Panc1 (cell line): ENCODE measurements around the gene ACOX1. TPM values are rescaled to one million over a fixed set of nuclear protein-coding genes. Genes with fewer than 3 reads are reported as not detected.

Experiments used
- ATAC-seq: fragments of 200-7000 bp; cut with Tn5 transposase; 2 replicates; pipeline ENCODE4 v1.9.1; 2020; ENCODE audit warnings: mild to moderate bottlenecking, moderate library complexity
- BruUV-seq: library from RNA; stranded (reverse); fragments of 400-500 nt; replicated peaks from 2 replicates; lab custom pipeline; 2021; lab: Mats Ljungman, UMichigan
- CTCF ChIA-PET: fragments of 300-600 bp; sonication (Branson Sonifier 250); formaldehyde crosslinking; loops from one replicate; lab custom pipeline; 2022; ENCODE audit warnings: antibody characterized with exemption; lab: Charles Lee
- POLR2A ChIA-PET: fragments of 300-600 bp; sonication (Branson Sonifier 250); formaldehyde crosslinking; loops from one replicate; lab custom pipeline; 2022; ENCODE audit warnings: antibody characterized with exemption; lab: Charles Lee
- DNase-seq: peaks from one replicate; pipeline ENCODE4 v3.0.0-alpha.2; 2010; ENCODE audit warnings: low read depth, low spot score
- H3K27ac ChIP-seq: 2 replicates; pipeline ENCODE4 v1.5.1; 2011; ENCODE audit warnings: mild to moderate bottlenecking, low read length, inconsistent platforms
- H3K27me3 ChIP-seq: fragments of 200-500 bp; sonication (Bioruptor generic); 2 replicates; pipeline ENCODE4 v1.6.0; 2014; ENCODE audit warnings: low read length, inconsistent platforms; ENCODE audit not compliant: control insufficient read depth, insufficient read depth
- H3K36me3 ChIP-seq: fragments of 200-500 bp; sonication (Bioruptor generic); 2 replicates; pipeline ENCODE4 v1.5.1; 2014; ENCODE audit warnings: inconsistent platforms, mild to moderate bottlenecking, low read length, moderate library complexity; ENCODE audit not compliant: control insufficient read depth, insufficient read depth
- H3K4me1 ChIP-seq: 2 replicates; pipeline ENCODE4 v1.5.1; 2011; ENCODE audit warnings: inconsistent platforms, mild to moderate bottlenecking, low read length, moderate library complexity; ENCODE audit not compliant: control insufficient read depth, insufficient read depth
- H3K4me3 ChIP-seq, 2 experiments: 2 replicates each; pipeline ENCODE4 v1.5.1; 2011 to 2012; ENCODE audit warnings: low read depth in 2 of 2, low read length in 2 of 2, mild to moderate bottlenecking in 2 of 2, inconsistent platforms in 1 of 2, moderate library complexity in 1 of 2
- H3K9me3 ChIP-seq: fragments of 200-500 bp; sonication (Bioruptor generic); 2 replicates; pipeline ENCODE4 v1.5.1; 2014; ENCODE audit warnings: low read depth, mild to moderate bottlenecking, inconsistent platforms, low read length, moderate library complexity; ENCODE audit not compliant: control insufficient read depth, insufficient read depth
- POLR2AphosphoS5 ChIP-seq: IDR thresholded peaks from 2 replicates; pipeline ENCODE4 v1.6.1; 2012; ENCODE audit warnings: mild to moderate bottlenecking, low read depth, low read length, moderate library complexity
- SIN3A ChIP-seq: IDR thresholded peaks from 2 replicates; pipeline ENCODE4 v1.6.1; 2012; ENCODE audit warnings: low read depth, mild to moderate bottlenecking, low read length, moderate library complexity, borderline replicate concordance; ENCODE audit not compliant: insufficient read depth
- TCF7L2 ChIP-seq: IDR thresholded peaks from 2 replicates; pipeline ENCODE4 v1.6.1; 2011; ENCODE audit warnings: mild to moderate bottlenecking, low read depth, low read length, inconsistent platforms
- in situ Hi-C: cut with HindIII; loops from 2 replicates; pipeline ENCODE4 v1.10.0; 2016; ENCODE audit warnings: low sequenced_read_pairs, low pct_unique_long_range_greater_than_20kb
- intact Hi-C: fragments of 100-400 bp; cut with micrococcal nuclease; formaldehyde crosslinking; loops from one replicate; pipeline ENCODE4 v1.10.0; 2022; ENCODE audit not compliant: unreplicated experiment
- total RNA-seq: library from RNA; stranded (reverse); gene quantifications from one replicate; pipeline ENCODE4 v1.2.1, GENCODE V29; 2021; ENCODE audit not compliant: unreplicated experiment
- TF ChIP-seq, protein P1 (sequence below), 2 experiments: IDR thresholded peaks; 2 replicates each; pipeline ENCODE4 v1.6.1; 2011 to 2012; ENCODE audit warnings: low read depth in 2 of 2, control low read depth in 1 of 2, low read length in 1 of 2, mild to moderate bottlenecking in 1 of 2, moderate library complexity in 1 of 2; ENCODE audit not compliant: insufficient read depth in 1 of 2
- TF ChIP-seq, protein P2 (sequence below): fragments of 450-650 bp; IDR thresholded peaks from 2 replicates; pipeline ENCODE4 v1.5.1; 2017; ENCODE audit warnings: mild to moderate bottlenecking

The ACOX1 gene
- total RNA-seq, 1 experiment from 2014 or later = 53.5 TPM

DNA sequence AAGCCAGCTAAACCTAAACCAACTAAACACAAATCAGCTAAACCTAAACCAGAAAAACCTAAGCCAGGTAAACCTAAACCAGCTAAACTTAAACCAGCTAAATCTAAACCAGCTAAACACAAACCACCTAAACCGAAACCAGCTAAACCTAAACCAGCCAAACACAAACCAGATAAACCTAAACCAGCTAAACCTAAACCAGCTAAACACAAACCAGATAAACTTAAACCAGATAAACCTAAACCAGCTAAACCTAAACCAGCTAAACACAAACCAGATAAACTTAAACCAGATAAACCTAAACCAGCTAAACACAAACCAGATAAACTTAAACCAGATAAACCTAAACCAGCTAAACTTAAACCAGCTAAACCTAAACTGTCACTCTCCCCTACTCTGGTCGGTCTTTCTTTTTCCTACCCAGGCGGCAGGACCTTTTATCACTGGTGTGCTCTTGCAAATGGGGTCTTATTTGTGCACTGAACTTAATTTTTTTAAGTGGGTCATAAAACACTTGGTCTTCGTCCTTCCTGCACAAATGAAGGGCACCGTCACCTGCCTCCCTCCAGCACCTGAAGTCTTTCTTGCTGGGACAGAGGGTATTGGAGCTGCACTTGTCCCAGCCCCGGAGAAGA, 41.0 kb upstream of the ACOX1 start:
- intact Hi-C loops (no loop called here), in situ Hi-C loops (no loop called here)
- no peaks in the 10 kb centered on the region for H3K4me1 ChIP-seq
- ChIA-PET POLR2A (interaction anchor here (0.6 kb wide), 2 partner anchors 16 to 90 kb away, joined by 3 to 6 read pairs; no protein-coding TSS in a partner anchor), CTCF (no interaction called here)
- no peak overlapping the region; the same call in 1 of the 2 replicates for H3K27ac ChIP-seq
- no peak for TF ChIP-seq TCF7L2
- TF ChIP-seq, protein P1, sequence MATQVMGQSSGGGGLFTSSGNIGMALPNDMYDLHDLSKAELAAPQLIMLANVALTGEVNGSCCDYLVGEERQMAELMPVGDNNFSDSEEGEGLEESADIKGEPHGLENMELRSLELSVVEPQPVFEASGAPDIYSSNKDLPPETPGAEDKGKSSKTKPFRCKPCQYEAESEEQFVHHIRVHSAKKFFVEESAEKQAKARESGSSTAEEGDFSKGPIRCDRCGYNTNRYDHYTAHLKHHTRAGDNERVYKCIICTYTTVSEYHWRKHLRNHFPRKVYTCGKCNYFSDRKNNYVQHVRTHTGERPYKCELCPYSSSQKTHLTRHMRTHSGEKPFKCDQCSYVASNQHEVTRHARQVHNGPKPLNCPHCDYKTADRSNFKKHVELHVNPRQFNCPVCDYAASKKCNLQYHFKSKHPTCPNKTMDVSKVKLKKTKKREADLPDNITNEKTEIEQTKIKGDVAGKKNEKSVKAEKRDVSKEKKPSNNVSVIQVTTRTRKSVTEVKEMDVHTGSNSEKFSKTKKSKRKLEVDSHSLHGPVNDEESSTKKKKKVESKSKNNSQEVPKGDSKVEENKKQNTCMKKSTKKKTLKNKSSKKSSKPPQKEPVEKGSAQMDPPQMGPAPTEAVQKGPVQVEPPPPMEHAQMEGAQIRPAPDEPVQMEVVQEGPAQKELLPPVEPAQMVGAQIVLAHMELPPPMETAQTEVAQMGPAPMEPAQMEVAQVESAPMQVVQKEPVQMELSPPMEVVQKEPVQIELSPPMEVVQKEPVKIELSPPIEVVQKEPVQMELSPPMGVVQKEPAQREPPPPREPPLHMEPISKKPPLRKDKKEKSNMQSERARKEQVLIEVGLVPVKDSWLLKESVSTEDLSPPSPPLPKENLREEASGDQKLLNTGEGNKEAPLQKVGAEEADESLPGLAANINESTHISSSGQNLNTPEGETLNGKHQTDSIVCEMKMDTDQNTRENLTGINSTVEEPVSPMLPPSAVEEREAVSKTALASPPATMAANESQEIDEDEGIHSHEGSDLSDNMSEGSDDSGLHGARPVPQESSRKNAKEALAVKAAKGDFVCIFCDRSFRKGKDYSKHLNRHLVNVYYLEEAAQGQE (IDR thresholded peaks at IDR 0.05; ENCODE audit: insufficient read depth in 1 of 2, low read depth in 2 of 2, low read length in 1 of 2) = no peak
- TF ChIP-seq POLR2AphosphoS5 = no peak
- TF ChIP-seq, protein P2, sequence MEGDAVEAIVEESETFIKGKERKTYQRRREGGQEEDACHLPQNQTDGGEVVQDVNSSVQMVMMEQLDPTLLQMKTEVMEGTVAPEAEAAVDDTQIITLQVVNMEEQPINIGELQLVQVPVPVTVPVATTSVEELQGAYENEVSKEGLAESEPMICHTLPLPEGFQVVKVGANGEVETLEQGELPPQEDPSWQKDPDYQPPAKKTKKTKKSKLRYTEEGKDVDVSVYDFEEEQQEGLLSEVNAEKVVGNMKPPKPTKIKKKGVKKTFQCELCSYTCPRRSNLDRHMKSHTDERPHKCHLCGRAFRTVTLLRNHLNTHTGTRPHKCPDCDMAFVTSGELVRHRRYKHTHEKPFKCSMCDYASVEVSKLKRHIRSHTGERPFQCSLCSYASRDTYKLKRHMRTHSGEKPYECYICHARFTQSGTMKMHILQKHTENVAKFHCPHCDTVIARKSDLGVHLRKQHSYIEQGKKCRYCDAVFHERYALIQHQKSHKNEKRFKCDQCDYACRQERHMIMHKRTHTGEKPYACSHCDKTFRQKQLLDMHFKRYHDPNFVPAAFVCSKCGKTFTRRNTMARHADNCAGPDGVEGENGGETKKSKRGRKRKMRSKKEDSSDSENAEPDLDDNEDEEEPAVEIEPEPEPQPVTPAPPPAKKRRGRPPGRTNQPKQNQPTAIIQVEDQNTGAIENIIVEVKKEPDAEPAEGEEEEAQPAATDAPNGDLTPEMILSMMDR = no peak
- no peak for TF ChIP-seq SIN3A
- H3K36me3 ChIP-seq = peaks cover 3% of the 10 kb centered on the region; the same call in 1 of the 2 replicates
- no peak for DNase-seq
- no TSS peak for BruUV-seq
- H3K4me3 ChIP-seq = no peak overlapping the region
- H3K27me3 ChIP-seq = no peaks in the 10 kb centered on the region
- no peak for ATAC-seq
- H3K9me3 ChIP-seq = no peaks in the 10 kb centered on the region

DNA sequence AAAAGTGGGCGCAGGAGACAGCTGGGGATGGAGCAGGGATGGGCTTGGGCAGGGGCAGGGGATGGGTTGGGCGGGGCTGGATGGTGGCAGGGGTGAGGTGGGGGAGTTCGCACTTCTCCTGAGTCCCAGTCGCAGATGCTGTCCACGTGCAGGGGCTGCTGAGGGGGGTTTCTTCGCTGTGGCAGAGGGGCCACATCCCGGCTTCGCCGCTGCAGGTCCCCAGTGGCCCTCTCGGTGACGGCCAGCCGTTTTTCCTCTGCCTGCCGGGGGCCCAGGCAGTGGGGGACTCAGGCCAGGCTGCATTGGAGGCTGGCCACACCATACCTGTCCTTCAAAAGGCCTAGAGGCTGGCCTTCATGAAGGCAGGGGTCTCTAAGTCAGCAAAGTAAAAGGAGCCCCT, 39.8 kb upstream of the ACOX1 start:
- ATAC-seq = no peak
- POLR2A ChIA-PET = interaction anchor here (0.5 to 0.6 kb wide), 2 partner anchors 46 to 107 kb away, joined by 3 to 8 read pairs; no protein-coding TSS in a partner anchor
- TF ChIP-seq SIN3A = no peak
- TF ChIP-seq, protein P2 = no peak
- no peak for TF ChIP-seq TCF7L2
- TF ChIP-seq, protein P1 (IDR thresholded peaks at IDR 0.05; ENCODE audit: insufficient read depth in 1 of 2, low read depth in 2 of 2, low read length in 1 of 2) = no peak
- no peak for TF ChIP-seq POLR2AphosphoS5

More for the DNA sequence above, 39.8 kb upstream of the ACOX1 start:
- intact Hi-C loops = no loop called here
- no peaks in the 10 kb centered on the region for H3K9me3 ChIP-seq
- no peak overlapping the region for H3K4me3 ChIP-seq
- no peaks in the 10 kb centered on the region for H3K4me1 ChIP-seq
- DNase-seq = no peak
- H3K27me3 ChIP-seq = no peaks in the 10 kb centered on the region
- in situ Hi-C loops = no loop called here
- H3K27ac ChIP-seq = no peak overlapping the region
- BruUV-seq = no TSS peak
- peaks cover 3% of the 10 kb centered on the region; the same call in 1 of the 2 replicates for H3K36me3 ChIP-seq
- CTCF ChIA-PET = no interaction called here
